Measurements from ENCODE around the gene AMBRA1. TPM values are rescaled to one million over a fixed set of nuclear protein-coding genes. Genes with fewer than 3 reads are reported as not detected.
"Not testable (repeated sequence)": the region's sequence is repeated elsewhere in the genome, so short reads cannot be mapped to it uniquely, and the experiment has no call there.

AMBRA1 gene
- total RNA-seq, 1 experiment from 2014 or later: 28.6 TPM

DNA sequence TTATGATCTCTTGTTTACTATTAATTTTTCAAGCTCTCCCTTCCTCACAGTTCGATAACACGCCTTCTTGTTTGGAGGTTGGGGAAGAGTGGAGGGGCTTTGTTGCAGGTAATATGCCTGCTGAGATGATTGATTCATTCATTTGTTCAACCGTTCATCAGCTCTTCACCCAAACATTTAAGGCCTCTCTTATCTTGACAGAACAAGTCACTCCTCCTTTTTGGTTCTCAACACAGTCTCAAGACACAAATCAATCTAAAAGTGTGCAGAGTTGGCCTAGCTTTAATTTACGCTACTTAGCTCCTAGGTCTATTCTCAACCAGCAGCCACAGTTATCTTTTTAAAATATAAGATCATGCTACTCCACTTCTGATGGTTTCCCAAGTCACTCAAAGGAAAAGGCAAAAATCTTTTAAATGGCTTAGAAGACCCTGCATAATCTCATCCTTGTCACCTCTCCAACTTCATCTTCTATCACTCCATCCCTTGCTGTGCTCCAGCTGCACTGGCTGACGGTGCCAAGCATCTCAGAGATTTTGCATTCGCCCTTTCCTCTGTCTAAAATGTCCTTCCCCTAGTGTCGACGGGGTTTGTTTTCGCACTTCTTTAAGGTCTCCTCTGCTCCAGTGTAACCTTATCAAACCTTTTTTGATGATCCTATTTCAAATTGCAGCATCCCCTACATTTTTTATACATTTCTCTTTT is 60.3 kb downstream of the AMBRA1 start:
- DNase-seq (ENCODE audit: low read depth): no peak

DNA sequence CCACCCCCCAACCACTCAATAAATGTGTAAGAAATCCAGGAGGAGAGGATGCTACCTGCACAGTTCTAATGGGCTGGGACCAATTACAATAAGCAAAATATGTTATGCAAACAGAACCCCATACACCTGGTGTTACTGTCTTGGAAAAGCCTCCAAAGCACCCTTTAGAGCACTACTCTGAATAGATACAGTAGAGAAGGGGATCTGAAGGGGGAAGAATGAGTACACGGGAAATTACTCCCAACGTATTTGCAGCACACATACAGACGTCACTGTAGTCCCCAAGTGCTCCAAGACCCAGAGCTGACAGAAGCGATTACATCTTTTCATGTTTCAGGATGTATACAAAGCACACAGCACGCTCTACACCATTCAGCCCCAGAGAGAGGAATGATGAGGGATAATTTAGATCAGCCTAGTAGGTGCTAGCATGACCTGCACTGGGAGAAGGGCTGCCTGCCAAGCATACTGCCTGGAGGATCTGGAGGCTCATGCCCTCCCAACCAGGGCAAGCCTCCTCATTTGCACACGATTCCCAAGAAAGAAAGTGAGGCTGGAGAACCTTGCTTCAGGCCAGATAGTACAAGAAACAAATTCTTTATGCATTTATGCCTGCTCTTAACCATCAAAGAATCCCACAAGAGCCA is 63.8 kb downstream of the AMBRA1 start:
- DNase-seq (ENCODE audit: low read depth): no peak

- DNase-seq (ENCODE audit: low read depth): peak; percentile 47
Observed at GRCh38 chr11:46529095-46529905, 64.5 kb downstream of the AMBRA1 start.

- DNase-seq (ENCODE audit: low read depth): no peak
Observed at GRCh38 chr11:46528445-46529094, 65.3 kb downstream of the AMBRA1 start.

- no peak for DNase-seq (ENCODE audit: low read depth)
Observed at GRCh38 chr11:46527591-46528130, 66.2 kb downstream of the AMBRA1 start.

DNA sequence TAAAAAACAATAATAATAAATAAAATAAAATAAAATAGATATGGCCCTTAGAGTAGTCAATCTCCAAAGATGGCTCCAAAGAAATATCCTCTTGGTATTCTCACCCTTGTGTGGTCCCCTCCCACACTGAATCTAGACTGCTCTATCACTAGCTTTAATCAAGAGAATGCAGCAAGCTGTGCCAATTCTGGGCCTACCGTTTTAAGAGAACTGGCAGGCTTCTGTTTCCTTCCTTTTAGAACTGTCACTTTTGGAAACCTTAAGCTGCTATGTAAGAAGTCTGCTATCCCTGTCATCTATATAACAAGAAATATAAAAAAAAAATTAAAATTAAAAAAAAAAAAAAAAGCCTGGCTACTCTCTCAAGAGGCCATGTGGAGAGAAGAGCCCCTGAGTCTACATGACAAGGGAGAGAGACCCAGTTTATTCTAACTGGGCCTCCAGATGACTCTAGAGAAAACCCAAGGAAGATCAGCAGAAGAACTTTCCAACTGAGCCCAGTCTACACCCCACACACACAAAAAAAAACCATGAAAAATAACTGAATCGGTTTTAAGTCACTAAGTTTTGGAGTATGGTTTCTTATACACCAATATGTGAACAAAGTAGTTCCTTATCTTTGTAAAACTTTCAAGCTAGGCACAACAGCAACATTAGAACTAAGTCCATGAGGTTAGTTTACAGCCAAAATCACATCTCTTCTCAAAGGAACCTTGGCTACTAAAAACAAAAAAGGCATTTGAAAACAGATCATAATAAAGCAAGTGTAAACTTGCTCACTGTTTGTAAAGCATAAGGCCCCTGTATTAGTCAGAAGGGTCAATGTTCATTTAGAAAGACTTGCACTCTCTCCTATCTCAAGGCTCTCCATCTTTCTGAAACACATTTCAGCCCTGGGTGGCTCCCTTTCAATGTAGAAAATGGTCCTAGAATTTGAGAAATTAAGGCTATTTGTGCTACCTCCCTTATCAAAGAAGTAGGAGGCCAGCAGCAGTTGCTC is 67.3 kb downstream of the AMBRA1 start:
- no peak for DNase-seq (ENCODE audit: low read depth)

DNA sequence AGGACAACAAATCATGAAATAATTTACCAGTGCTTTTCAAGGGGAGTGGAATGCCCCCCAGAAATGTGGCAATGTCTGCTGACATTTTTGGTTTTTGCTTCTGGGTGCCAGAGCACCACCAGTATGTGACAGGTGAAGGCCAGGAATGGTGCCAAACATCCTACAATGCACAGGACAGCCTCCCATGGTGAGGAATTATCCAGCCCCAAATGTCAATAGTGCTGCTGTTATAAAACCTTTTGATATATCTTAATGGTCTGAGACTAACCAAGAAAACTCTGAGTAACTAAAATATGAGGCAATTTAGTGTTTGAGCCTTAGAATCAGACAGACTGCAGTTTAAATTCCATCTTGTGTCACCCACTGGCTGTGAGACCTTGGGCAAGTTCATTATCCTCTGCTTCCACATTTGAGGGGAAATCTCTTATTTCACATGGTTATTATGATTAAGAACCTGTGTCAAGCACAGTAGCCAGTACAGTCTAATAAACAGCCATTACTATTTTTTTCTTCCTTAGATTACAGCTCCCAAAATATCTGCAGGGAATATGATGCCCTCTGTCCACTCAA is 69.5 kb downstream of the AMBRA1 start:
- no peak for DNase-seq (ENCODE audit: low read depth)

DNA sequence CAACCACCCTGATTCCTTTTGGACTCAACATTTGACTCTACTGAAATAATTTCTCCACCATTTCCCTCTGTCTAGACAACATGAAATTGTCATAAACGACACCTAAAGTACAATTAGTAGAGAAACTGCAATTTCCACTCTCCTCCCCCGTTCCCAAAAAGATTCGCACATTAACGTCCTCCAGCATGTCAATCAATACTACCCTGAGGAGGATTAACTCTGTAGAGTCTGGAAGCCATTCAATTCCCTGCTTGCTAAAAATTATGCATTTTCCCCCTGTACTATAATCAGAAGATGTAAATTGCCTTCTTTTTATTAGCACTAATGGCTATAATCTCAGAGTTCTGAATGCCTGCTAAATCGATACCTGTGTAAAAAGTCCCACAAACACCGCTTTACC is 70.5 kb downstream of the AMBRA1 start:
- no peak for DNase-seq (ENCODE audit: low read depth)

DNA sequence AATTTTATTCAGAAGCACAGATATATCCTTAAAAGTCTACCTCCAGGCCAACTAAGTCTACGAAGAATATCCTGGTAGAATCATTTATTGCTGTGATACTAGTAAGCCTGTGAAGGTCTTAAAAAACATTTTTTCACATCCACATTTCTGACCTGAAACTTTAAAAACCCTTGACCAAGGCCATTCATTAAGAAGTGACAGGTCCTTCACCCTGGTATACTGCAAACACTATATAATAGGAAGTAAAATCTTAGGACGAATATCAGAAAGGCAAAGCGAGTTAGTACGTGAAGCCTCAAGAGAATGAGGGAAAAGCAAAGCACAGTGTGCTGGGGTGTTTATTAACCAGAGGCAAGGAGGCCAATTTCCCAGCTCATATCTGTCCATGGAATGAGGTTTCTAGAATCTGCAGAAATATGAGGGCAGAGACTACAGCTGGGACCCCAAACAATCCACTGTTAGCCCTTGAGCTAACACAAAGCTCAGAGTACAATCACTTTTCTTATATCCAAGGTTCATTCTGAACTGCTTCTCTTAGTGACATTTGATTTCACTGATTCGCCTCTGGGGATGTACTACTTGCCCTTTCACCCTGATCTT is 71.0 kb downstream of the AMBRA1 start:
- no peak for DNase-seq (ENCODE audit: low read depth)

- DNase-seq (ENCODE audit: low read depth): peak; percentile 75
Observed at GRCh38 chr11:46521961-46522681, 71.7 kb downstream of the AMBRA1 start.

- peak; percentile 96 for DNase-seq (ENCODE audit: low read depth)
Observed at GRCh38 chr11:46520971-46521745, 72.7 kb downstream of the AMBRA1 start.

DNA sequence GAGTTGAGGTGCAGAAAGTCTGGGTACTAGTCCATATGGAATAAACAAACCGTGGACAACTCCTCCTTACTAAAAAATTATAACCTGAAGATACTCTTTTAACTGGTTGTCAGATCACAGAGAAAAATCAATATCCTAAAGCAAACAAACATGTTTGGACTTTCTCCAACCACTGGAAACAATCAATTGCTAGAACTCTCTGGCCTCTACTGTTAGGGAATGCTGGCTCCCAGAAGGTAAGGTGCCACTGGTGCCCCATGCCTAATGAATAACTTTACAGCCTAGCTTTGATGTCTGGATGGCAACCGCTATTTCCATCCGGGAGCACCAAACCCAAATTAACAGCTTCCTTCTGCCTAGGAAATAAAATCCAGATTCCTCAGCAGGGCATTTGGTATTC is 74.5 kb downstream of the AMBRA1 start:
- no peak for DNase-seq (ENCODE audit: low read depth)

- DNase-seq (ENCODE audit: low read depth): not testable (repeated sequence)
Observed at GRCh38 chr11:46518928-46519327, 74.9 kb downstream of the AMBRA1 start.

- no peak for DNase-seq (ENCODE audit: low read depth)
Observed at GRCh38 chr11:46514370-46514769, 79.5 kb downstream of the AMBRA1 start.

DNA sequence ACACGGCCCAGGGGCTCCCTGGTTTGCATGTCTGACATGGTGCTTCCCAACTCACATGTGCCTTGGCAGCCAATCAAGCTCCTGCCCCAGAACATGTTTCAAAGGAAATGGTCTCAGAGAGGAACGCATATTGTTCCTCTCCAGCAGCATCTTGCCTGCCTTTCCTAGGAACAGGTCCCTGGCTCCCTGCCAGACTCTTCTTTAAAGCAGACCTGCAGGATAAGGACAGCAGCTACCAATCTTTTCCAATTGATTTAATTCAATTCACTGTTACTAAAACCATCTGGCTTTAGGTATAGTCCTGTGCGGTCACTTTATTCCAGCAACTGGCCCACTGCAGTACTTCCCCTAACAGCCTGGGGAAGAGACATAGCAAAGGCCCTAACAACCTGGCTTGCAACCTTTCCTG is 79.9 kb downstream of the AMBRA1 start:
- no peak for DNase-seq (ENCODE audit: low read depth)

DNA sequence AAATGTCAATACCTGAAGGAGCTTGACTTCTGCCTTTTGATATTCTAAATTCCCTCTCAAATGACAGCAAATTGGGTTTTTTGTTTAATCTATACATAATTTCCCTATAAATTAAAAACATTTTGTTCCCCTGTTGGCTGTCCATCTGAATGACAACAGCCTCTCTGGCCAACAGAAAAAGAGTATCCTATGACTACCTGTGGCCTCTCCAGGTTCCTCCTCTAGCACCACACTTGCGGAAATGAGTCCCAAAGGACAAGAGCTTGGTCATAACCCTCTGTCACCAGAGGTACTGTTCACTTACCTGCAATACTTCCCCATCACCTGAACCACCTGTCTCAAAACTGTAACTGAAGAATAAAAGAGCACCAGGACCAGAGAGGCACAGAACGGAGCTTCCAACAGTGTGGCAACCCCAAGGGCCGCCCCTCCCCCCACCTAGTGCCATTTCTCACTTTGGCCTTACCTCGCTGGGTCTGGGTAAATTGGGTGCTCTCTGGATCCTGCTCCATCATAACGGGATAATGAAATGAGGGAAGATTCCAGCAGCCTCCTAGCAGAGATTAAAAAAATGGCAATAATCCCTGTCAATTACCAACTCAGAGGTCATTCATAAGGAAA is 81.5 kb downstream of the AMBRA1 start:
- DNase-seq (ENCODE audit: low read depth): no peak

DNA sequence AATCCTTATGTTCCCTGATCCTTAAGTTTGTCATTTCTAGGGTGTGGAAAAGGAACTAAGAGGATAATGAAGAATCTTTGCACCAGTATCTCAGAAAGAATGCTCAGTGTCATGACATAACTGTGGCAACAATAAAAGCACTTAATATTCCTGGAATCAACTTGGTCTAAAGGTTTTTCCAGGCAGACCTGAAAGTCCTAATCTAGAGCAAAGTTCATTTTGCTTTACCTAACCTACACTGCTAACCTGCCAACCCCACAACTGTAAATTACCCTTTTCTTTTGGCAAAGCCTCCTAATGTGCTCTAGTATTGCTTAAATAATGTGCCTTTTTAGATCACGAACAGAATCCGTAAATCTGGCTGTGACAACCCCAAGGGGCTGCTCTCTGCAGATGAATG is 82.5 kb downstream of the AMBRA1 start:
- DNase-seq (ENCODE audit: low read depth): no peak

DNA sequence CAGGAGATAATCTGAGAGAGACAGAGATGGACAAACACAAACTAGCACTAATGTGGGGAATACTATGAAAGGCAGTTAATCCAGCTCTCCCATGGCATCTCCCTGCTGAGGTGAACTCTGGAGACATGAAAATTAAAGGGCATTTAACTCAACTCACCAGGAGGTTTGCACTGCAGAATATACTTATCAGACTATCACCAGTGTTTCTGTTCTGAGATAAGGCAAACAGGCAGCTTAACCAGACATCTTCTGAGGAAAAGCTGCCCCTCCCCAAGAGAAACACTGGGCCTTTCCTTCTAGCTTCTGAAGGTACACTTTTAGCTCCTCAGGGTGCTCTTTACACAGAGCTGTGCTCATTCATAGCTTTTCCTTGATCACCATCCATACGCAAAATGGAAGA is 85.5 kb downstream of the AMBRA1 start:
- no peak for DNase-seq (ENCODE audit: low read depth)
